ENCODE measurements around the gene HES6. TPM values are rescaled to one million over a fixed set of nuclear protein-coding genes. Genes with fewer than 3 reads are reported as not detected.

HES6 gene
- total and polyA plus RNA-seq, 2 experiments from 2014 or later, result 17.8 to 23.0 TPM

DNA sequence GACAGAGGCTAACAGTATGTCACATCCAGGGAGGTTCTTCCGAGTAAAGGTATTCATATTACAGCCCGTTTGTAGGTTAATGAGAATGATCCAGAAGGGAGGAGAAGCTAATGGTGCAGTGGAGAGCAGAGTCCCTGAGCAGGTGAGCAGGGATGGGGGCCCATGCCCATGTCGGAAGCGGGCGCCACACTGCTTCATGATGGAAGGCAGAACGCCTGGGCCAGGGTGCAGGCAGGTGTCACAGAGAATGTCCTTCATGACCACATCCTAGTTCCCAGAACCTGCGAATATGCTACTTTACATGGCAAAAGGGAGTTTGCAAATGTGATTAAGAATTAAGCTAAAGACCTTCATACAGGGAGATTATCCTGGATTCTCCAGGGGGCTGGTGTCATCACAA lies 4.0 kb downstream of the HES6 start:
- TF ChIP-seq, protein P1, sequence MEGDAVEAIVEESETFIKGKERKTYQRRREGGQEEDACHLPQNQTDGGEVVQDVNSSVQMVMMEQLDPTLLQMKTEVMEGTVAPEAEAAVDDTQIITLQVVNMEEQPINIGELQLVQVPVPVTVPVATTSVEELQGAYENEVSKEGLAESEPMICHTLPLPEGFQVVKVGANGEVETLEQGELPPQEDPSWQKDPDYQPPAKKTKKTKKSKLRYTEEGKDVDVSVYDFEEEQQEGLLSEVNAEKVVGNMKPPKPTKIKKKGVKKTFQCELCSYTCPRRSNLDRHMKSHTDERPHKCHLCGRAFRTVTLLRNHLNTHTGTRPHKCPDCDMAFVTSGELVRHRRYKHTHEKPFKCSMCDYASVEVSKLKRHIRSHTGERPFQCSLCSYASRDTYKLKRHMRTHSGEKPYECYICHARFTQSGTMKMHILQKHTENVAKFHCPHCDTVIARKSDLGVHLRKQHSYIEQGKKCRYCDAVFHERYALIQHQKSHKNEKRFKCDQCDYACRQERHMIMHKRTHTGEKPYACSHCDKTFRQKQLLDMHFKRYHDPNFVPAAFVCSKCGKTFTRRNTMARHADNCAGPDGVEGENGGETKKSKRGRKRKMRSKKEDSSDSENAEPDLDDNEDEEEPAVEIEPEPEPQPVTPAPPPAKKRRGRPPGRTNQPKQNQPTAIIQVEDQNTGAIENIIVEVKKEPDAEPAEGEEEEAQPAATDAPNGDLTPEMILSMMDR (IDR thresholded peaks at IDR 0.05; ENCODE audit: poor library complexity), result no peak
- TF ChIP-seq EZH2phosphoT487 (IDR thresholded peaks at IDR 0.05; ENCODE audit: low read depth, severe bottlenecking, unreplicated experiment), result no peak
- WGBS (ENCODE audit: low lambda C conversion rate, missing lambda C conversion rate), result 82% methylated on average over 7 of the region's 7 CpGs
- no peaks in the 10 kb centered on the region for H3K9me2 ChIP-seq (replicated peaks; ENCODE audit: insufficient read depth)
- no peak for DNase-seq (ENCODE audit: low spot score)
- H3K36me3 ChIP-seq (replicated peaks; ENCODE audit: insufficient read depth, low read depth), result no peaks in the 10 kb centered on the region
- H2AFZ ChIP-seq, result no peak overlapping the region
- no peak overlapping the region for H3K27ac ChIP-seq
- H3K4me3 ChIP-seq, result no peak overlapping the region
- peaks cover 14% of the 10 kb centered on the region for H3K27me3 ChIP-seq
- H3K79me2 ChIP-seq, result no peaks in the 10 kb centered on the region
- no peak overlapping the region for H3K4me2 ChIP-seq
- no peaks in the 10 kb centered on the region for H3K9me3 ChIP-seq (ENCODE audit: low read depth)
- no peaks in the 10 kb centered on the region for H4K20me1 ChIP-seq (ENCODE audit: insufficient read depth, poor library complexity, severe bottlenecking)
- H3K4me1 ChIP-seq (ENCODE audit: insufficient read depth), result peaks cover 16% of the 10 kb centered on the region

DNA sequence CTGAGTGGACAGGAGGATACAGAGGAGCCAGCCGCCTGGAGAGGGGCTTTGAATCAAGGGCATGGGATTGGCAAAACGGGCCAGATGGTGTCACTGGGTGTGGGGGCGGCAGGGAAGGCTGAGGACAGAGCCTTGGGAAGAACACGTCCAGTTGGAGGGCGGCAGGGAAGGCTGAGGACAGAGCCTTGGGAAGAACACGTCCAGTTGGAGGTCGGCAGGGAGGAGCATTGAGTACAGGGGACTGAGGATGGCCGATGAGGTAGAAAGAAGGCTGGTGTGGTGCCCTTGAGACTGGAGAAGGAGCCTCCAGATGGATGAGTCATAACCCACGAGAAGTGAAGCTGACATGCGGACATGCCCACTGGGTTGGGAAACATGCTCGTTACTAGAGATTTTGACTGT lies 4.5 kb downstream of the HES6 start:
- no peak overlapping the region for H3K4me3 ChIP-seq
- H3K27ac ChIP-seq, result no peak overlapping the region
- H4K20me1 ChIP-seq (ENCODE audit: insufficient read depth, poor library complexity, severe bottlenecking), result no peaks in the 10 kb centered on the region
- 79% methylated on average over 11 of the region's 11 CpGs for WGBS (ENCODE audit: low lambda C conversion rate, missing lambda C conversion rate)
- H3K9me2 ChIP-seq (replicated peaks; ENCODE audit: insufficient read depth), result no peaks in the 10 kb centered on the region
- peaks cover 14% of the 10 kb centered on the region for H3K4me1 ChIP-seq (ENCODE audit: insufficient read depth)
- H3K9me3 ChIP-seq (ENCODE audit: low read depth), result no peaks in the 10 kb centered on the region
- H3K27me3 ChIP-seq, result peaks cover 14% of the 10 kb centered on the region
- no peak for DNase-seq (ENCODE audit: low spot score)
- no peaks in the 10 kb centered on the region for H3K79me2 ChIP-seq
- H3K36me3 ChIP-seq (replicated peaks; ENCODE audit: insufficient read depth, low read depth), result no peaks in the 10 kb centered on the region
- no peak for TF ChIP-seq EZH2phosphoT487 (IDR thresholded peaks at IDR 0.05; ENCODE audit: low read depth, severe bottlenecking, unreplicated experiment)
- no peak overlapping the region for H3K4me2 ChIP-seq
- H2AFZ ChIP-seq, result no peak overlapping the region

DNA sequence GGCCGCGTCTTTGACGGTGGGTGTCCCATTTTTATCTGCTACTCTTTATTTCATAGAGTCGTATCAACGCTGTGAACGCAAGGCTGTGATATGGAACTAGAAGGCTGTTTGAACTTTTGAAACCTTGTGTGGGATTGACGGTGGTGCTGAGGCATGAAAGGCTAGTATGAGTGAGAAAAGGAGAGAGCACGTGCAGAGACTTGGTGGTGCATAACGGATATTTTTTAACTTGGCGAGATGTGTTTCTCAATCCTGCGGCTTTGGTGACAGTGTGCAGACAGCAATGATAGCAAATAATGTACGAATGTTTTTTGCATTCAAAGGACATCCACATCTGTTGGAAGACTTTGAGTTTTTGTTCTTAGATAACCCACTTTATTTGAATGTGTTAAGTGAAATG lies 6.2 kb downstream of the HES6 start:
- Histone ChIP-seq H3K9me3 (ENCODE audit: low read depth) (no peaks in the 10 kb centered on the region), H2AFZ (no peak overlapping the region), H3K27me3 (peaks cover 10% of the 10 kb centered on the region), H3K36me3 (replicated peaks; ENCODE audit: insufficient read depth, low read depth) (no peaks in the 10 kb centered on the region), H3K9me2 (replicated peaks; ENCODE audit: insufficient read depth) (no peaks in the 10 kb centered on the region), H3K27ac (no peak overlapping the region), H3K4me2 (no peak overlapping the region), H3K79me2 (no peaks in the 10 kb centered on the region), H3K4me1 (ENCODE audit: insufficient read depth) (peaks cover 13% of the 10 kb centered on the region), H3K4me3 (no peak overlapping the region), H4K20me1 (ENCODE audit: insufficient read depth, poor library complexity, severe bottlenecking) (no peaks in the 10 kb centered on the region)
- DNase-seq (ENCODE audit: low spot score), result no peak
- WGBS (ENCODE audit: low lambda C conversion rate, missing lambda C conversion rate), result 82% methylated on average over 12 of the region's 12 CpGs
- TF ChIP-seq, protein P1 (IDR thresholded peaks at IDR 0.05; ENCODE audit: poor library complexity), result no peak
- TF ChIP-seq EZH2 (IDR thresholded peaks at IDR 0.05; ENCODE audit: borderline replicate concordance) (no peak), EZH2phosphoT487 (IDR thresholded peaks at IDR 0.05; ENCODE audit: low read depth, severe bottlenecking, unreplicated experiment) (no peak)

DNA sequence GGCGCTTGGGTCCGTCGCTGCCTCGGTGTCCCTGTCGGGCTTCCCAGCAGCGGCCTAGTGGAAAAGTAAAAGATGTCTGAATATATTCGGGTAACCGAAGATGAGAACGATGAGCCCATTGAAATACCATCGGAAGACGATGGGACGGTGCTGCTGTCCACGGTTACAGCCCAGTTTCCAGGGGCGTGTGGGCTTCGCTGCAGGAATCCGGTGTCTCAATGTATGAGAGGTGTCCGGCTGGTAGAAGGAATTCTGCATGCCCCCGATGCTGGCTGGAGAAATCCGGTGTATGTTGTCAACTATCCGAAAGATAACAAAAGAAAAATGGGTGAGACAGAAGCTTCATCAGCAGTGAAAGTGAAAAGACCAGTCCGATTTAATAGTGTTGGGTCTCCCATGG lies 8.0 kb downstream of the HES6 start:
- H3K4me1 ChIP-seq (ENCODE audit: insufficient read depth), result peaks cover 13% of the 10 kb centered on the region
- peak overlapping the region; percentile 100 for H3K4me2 ChIP-seq
- peak overlapping the region; percentile 99 for H2AFZ ChIP-seq

More for the DNA sequence above, 8.0 kb downstream of the HES6 start:
- Histone ChIP-seq H3K9me3 (ENCODE audit: low read depth) (no peaks in the 10 kb centered on the region), H3K27me3 (no peaks in the 10 kb centered on the region), H3K27ac (no peak overlapping the region), H3K9me2 (replicated peaks; ENCODE audit: insufficient read depth) (no peaks in the 10 kb centered on the region), H3K4me3 (no peak overlapping the region), H4K20me1 (ENCODE audit: insufficient read depth, poor library complexity, severe bottlenecking) (no peaks in the 10 kb centered on the region), H3K36me3 (replicated peaks; ENCODE audit: insufficient read depth, low read depth) (no peaks in the 10 kb centered on the region), H3K79me2 (no peaks in the 10 kb centered on the region)
- DNase-seq (ENCODE audit: low spot score), result no peak
- TF ChIP-seq, protein P1 (IDR thresholded peaks at IDR 0.05; ENCODE audit: poor library complexity), result no peak
- no peak for TF ChIP-seq EZH2phosphoT487 (IDR thresholded peaks at IDR 0.05; ENCODE audit: low read depth, severe bottlenecking, unreplicated experiment)
- TF ChIP-seq EZH2 (IDR thresholded peaks at IDR 0.05; ENCODE audit: borderline replicate concordance), result no peak
- whole genome bisulfite sequencing (ENCODE audit: low lambda C conversion rate, missing lambda C conversion rate), result 73% methylated on average over 21 of the region's 21 CpGs

Measured in hepatocyte (in vitro differentiated cells).